DOHH2 (cell line): ENCODE data around the gene LRRN4CL.

Source experiments
- H3F3A ChIP-seq: fragments of 200-600 bp; sonication (generic), shearing (Covaris generic); 2 replicates; pipeline ENCODE4 v1.6.0; 2016; ENCODE audit warnings: antibody characterized with exemption, mild to moderate bottlenecking; ENCODE audit not compliant: control insufficient read depth, insufficient read depth
- H3K27ac ChIP-seq: fragments of 200-600 bp; sonication (generic); 2 replicates; pipeline ENCODE4 v1.5.1; 2014; ENCODE audit warnings: low read depth, mild to moderate bottlenecking, low read length, moderate library complexity
- H3K27me3 ChIP-seq: fragments of 200-600 bp; sonication (generic); 2 replicates; pipeline ENCODE4 v1.6.1; 2014; ENCODE audit warnings: mild to moderate bottlenecking, low read length, mixed read lengths; ENCODE audit not compliant: control insufficient read depth
- H3K36me3 ChIP-seq: fragments of 200-600 bp; sonication (generic); 2 replicates; pipeline ENCODE4 v1.6.1; 2014; ENCODE audit warnings: mild to moderate bottlenecking, low read length, moderate library complexity, mixed read lengths; ENCODE audit not compliant: control insufficient read depth
- H3K4me1 ChIP-seq: fragments of 200-600 bp; sonication (generic); 2 replicates; pipeline ENCODE4 v1.6.1; 2014; ENCODE audit warnings: mild to moderate bottlenecking, low read length, mixed read lengths; ENCODE audit not compliant: control insufficient read depth
- H3K4me2 ChIP-seq: fragments of 200-600 bp; sonication (generic); 2 replicates; pipeline ENCODE4 v1.6.0; 2014; ENCODE audit warnings: mild to moderate bottlenecking, low read length, moderate library complexity
- H3K4me3 ChIP-seq: fragments of 200-600 bp; sonication (generic); 2 replicates; pipeline ENCODE4 v1.5.1; 2014; ENCODE audit warnings: mild to moderate bottlenecking, low read length, mixed read lengths
- H3K79me2 ChIP-seq: fragments of 200-600 bp; sonication (generic); 2 replicates; pipeline ENCODE4 v1.6.1; 2014; ENCODE audit warnings: mild to moderate bottlenecking, low read length, mixed read lengths; ENCODE audit not compliant: control insufficient read depth
- H3K9me2 ChIP-seq: fragments of 200-600 bp; sonication (generic); replicated peaks from 2 replicates; pipeline ENCODE4 v1.6.1; 2014; ENCODE audit warnings: mild to moderate bottlenecking, low read length, mixed read lengths; ENCODE audit not compliant: control insufficient read depth
- H3K9me3 ChIP-seq: fragments of 200-600 bp; sonication (generic); 2 replicates; pipeline ENCODE4 v1.6.1; 2014; ENCODE audit warnings: antibody characterized with exemption, low read length, mixed read lengths; ENCODE audit not compliant: control insufficient read depth, insufficient read depth
- H4K20me1 ChIP-seq: fragments of 200-600 bp; sonication (generic); 2 replicates; pipeline ENCODE4 v1.6.0; 2014; ENCODE audit warnings: low read depth, mild to moderate bottlenecking, antibody characterized with exemption, low read length, moderate library complexity; ENCODE audit not compliant: control insufficient read depth, insufficient read depth
- EZH2phosphoT487 ChIP-seq: fragments of 200-600 bp; sonication (generic); IDR thresholded peaks from 2 replicates; pipeline ENCODE4 v1.6.1; 2017; ENCODE audit warnings: borderline replicate concordance, mild to moderate bottlenecking, antibody characterized with exemption, low read length, moderate library complexity, mixed read lengths
- TF ChIP-seq, protein P1 (sequence below): fragments of 200-600 bp; sonication (generic); IDR thresholded peaks from one replicate; pipeline ENCODE4 v1.5.1; 2014; ENCODE audit warnings: antibody characterized with exemption, mild to moderate bottlenecking, low read depth, low read length; ENCODE audit not compliant: poor library complexity, severe bottlenecking

LRRN4CL gene

DNA sequence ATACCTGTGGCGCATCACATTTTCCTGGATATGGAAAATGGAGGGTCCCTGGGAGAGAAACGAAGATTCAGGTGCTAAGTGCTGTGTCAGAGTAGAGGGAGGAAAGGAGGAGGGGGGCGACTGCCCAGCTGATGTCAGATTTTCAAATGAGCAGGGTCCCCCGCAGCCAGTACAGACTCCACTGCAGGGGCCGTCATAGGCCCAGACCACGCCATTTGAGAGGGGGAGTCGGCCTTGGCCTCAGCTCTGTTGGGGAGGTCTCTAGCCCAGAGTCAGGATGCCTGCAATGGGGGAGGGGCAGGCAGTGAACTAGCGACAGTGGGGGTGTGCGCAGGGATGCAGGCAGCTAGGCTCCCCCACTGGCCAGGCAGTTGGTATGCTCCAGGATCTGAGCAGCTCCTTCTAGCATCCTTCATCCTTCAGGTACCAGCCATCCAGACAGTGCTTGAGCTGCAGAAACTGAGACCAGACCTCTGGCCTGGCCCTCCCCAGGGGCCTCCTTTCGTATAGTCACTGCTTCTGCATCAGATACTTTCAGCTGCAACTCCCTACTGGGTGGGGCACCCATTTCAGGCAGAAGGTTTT is 18.0 kb upstream of the LRRN4CL start, which contains the start of the genes BSCL2 and GNG3:
Gene BSCL2, minus strand, starts transcription at position 148 of the 585 bp plus-strand sequence. CDS start 229 bp downstream, outside the sequence.
Gene GNG3, plus strand, starts transcription at position 400 of the 585 bp plus-strand sequence. CDS start 620 bp downstream, outside the sequence.
- no peak for TF ChIP-seq EZH2phosphoT487
- TF ChIP-seq, protein P1, sequence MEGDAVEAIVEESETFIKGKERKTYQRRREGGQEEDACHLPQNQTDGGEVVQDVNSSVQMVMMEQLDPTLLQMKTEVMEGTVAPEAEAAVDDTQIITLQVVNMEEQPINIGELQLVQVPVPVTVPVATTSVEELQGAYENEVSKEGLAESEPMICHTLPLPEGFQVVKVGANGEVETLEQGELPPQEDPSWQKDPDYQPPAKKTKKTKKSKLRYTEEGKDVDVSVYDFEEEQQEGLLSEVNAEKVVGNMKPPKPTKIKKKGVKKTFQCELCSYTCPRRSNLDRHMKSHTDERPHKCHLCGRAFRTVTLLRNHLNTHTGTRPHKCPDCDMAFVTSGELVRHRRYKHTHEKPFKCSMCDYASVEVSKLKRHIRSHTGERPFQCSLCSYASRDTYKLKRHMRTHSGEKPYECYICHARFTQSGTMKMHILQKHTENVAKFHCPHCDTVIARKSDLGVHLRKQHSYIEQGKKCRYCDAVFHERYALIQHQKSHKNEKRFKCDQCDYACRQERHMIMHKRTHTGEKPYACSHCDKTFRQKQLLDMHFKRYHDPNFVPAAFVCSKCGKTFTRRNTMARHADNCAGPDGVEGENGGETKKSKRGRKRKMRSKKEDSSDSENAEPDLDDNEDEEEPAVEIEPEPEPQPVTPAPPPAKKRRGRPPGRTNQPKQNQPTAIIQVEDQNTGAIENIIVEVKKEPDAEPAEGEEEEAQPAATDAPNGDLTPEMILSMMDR = no peak
- Histone ChIP-seq H3K4me2 (peak within 1 kb of the TSS; percentile 99), H3K9me3 (no peaks in the 10 kb centered on the region), H3K27ac (no peak within 1 kb of the TSS), H3K27me3 (no peaks in the 10 kb centered on the region), H3K9me2 (no peaks in the 10 kb centered on the region), H3K36me3 (peaks cover 52% of the 10 kb centered on the region), H3K4me1 (peaks cover 49% of the 10 kb centered on the region), H3K79me2 (peaks cover 18% of the 10 kb centered on the region), H3K4me3 (peak within 1 kb of the TSS; percentile 92), H3F3A (peaks cover 32% of the 10 kb centered on the region), H4K20me1 (no peaks in the 10 kb centered on the region)

DNA sequence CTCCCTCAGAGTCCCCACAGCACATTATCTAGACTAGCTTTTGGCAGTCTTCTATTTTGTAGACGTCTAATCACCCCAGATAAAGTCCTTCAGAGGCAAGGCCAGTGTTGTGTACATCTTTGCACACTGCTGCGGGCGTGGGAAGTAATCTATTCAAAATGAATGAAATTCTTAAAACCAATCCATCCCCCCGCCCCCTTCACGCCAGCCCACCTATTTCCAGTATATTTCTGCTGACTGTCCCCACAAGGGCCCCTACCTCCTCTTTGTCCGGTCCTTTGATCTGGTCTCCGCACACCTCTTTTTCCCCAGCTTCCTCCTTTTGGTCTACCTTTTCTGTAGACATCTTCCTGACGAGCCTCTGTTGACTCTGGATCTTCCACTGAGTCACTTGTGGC is 17.5 kb upstream of the LRRN4CL start:
- Histone ChIP-seq H3K36me3 (peaks cover 49% of the 10 kb centered on the region), H3K9me3 (no peaks in the 10 kb centered on the region), H3K9me2 (no peaks in the 10 kb centered on the region), H4K20me1 (no peaks in the 10 kb centered on the region), H3K79me2 (peaks cover 18% of the 10 kb centered on the region), H3F3A (peaks cover 26% of the 10 kb centered on the region), H3K4me2 (peak overlapping the region; percentile 94), H3K4me3 (peak overlapping the region; percentile 92), H3K27me3 (no peaks in the 10 kb centered on the region), H3K27ac (no peak overlapping the region), H3K4me1 (peaks cover 49% of the 10 kb centered on the region)
- TF ChIP-seq, protein P1 = no peak
- TF ChIP-seq EZH2phosphoT487 = no peak

DNA sequence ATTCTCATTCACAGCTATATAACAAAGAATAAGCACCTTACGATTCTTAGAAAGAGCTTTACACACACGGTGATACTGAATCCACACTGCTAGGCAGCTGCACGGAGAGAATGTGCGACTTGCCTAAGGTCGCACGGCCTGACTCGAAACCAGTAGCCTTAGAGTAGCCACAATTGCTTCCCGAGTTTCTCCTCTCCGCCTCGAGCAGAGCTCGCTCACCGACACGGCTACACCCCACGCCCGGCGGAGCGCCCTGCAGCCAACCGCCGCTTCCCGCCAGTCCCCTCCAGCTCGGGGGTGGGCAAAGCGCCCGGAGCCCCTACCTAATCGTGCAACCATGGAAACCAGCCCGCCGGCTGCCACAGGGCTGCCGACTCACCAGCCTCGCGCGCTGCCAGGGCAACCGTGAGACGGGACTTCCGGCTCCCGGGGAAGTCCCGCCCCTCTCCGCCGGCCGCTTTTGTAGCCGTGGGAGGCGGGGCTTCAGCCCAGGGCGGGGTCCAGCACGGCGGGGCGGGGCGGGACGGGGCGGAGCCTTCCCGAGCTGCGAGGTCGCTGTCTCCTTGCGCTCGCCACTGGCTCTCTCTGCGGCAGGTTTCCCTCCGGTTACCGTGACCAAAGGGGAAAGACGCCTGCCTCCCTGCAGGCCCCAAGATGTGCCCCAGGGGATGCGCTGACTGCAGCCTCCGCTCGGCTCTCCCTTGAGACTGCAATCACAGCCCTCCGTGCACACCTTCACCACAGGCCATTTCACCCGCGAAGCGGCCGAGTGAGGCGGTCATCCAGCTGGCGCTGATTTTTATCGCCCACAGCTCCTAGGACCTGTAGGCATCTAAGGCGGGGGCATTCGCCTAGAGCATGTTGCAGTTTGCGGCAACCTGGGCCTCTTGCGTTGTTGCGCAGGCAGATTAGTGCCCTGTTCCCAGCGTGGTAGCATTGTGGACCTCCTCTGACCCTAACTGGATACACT is 16.8 kb upstream of the LRRN4CL start:
- Histone ChIP-seq H4K20me1 (no peaks in the 10 kb centered on the region), H3K4me3 (peak overlapping the region; percentile 92), H3K27ac (no peak overlapping the region)

More for the DNA sequence above, 16.8 kb upstream of the LRRN4CL start:
- H3K4me1 ChIP-seq = peaks cover 49% of the 10 kb centered on the region
- H3K4me2 ChIP-seq = peak overlapping the region; percentile 94
- no peaks in the 10 kb centered on the region for H3K9me2 ChIP-seq
- TF ChIP-seq EZH2phosphoT487 = no peak
- TF ChIP-seq, protein P1 = no peak
- no peaks in the 10 kb centered on the region for H3K9me3 ChIP-seq
- no peaks in the 10 kb centered on the region for H3K27me3 ChIP-seq
- H3F3A ChIP-seq = peaks cover 20% of the 10 kb centered on the region
- H3K79me2 ChIP-seq = peaks cover 18% of the 10 kb centered on the region
- H3K36me3 ChIP-seq = peaks cover 46% of the 10 kb centered on the region
